Brain pericyte (primary cell): ENCODE data around the gene GP5.

Source experiments
- DNase-seq: peaks from one replicate; pipeline ENCODE4 v3.0.0-alpha.2; 2012; ENCODE audit warnings: low read depth, low spot score

Gene GP5

DNA sequence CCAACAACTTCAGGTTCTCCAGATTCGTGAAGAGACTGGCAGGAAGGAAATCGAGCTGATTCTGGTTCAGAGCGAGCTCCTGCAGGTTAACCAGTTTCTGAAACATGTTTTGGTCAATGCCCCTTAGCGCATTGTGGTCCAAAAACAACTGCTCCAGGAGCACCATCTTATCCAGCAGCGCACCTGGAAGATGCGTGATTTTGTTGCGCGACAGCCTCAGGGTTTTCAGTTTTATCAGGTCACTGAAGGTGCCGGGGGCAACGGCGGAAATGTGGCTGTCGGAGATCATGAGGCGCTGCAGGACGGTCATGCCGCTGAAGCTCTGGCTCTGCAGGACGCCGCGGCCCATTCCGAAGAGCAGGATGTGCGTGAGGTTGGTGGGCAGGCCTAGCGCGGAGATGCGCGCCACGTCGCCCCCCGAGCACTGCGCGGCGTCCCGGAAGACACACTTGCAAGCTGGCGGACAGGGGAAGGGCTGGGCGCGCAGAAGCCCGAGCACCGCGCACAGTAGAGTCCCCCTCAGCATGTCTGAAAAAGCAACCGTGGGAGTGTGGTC is 1.2 kb downstream of the GP5 start:
- DNase-seq: no peak

DNA sequence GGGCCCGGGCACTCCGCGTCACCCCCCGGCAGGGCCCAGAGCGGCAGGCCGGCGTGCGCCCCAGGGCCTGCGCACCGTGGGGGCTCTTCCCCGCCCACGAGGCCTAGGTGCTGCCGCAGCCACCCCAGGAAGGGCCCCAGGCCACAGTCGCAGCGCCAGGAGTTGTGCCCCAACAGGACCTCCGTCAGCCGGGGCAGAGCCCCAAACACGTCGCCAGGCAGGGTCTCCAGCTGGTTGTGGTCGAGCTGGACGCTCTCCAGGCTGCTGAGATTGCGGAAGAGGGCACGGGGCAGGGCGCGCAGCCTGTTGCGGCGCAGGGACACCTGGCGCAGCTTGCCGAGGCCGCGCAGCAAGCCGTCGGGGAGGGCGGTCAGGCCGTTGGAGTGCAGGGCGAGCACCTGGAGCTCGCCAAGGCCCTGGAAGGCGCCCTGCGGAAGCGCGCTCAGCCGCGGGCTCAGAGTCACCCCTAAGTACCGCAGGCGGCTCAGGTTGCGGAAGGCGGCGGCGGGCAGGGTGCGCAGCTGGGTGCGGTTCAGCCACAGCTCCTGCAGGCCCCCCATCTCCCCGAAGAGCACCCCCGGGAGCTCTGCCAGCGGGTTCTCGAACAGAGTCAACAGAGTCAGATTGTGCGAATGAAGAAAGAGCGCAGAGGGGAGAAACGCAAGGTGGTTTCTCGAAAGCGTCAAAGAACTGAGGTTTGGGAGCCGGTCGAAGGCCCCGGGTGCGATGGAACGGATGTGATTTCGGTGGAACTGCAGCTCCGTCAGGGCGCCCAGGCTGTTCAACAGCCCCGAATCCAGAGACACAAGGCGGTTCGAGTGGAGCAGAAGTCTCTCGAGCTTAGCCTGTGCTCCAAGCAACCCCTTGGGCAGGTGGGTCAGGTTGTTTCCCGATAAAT is 2.0 kb downstream of the GP5 start:
- DNase-seq: no peak

DNA sequence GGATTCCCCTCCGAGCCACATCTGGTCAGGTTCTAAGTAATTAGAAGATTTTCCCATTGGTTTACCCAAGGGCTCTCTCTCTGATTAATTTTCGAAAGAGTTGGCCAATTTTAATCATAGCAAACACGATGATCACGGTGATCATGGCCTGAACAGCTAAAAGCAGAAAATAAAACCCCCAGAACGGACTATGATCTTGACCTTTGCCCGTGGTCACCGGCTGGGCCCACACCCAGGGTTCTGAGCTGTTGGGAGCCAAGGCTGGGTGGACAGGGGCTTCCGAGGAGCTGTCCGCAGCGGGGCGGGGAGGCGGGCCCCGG is 2.6 kb downstream of the GP5 start:
- DNase-seq: no peak

DNA sequence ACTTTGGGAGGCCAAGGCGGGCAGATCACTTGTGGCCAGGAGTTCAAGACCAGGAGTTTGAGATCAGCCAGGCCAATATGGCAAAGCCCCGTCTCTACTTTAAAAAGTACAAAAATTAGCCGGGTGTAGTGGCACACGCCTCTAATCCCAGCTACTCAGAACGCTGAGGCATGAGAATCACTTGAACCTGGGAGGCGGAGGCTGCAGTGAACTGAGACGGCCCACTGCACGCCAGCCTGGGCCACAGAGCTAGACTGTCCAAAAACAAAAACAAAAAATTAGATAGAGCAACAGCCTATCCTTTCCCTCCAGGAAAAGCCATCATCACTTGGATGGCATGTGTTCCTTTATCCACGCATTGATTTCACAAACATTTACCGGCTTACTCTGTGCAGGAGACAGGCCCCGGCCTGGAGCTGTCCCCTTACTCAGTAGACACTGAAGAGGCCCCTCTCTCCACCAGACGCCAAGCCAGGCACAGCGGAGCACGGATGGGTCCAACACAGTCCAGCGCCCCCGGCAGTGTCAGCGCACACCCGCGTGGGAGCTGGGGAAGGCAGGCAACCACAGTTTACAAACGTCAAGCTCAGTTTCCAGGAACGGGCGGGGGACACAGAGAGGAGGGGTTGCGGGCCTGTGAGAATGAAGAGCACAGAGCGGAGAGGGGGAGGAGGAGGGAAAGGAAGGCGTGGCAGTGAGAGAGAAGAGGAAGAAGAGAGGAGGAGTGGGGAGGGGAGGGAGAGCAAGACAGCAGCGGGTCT is 3.1 kb downstream of the GP5 start:
- DNase-seq: no peak

DNA sequence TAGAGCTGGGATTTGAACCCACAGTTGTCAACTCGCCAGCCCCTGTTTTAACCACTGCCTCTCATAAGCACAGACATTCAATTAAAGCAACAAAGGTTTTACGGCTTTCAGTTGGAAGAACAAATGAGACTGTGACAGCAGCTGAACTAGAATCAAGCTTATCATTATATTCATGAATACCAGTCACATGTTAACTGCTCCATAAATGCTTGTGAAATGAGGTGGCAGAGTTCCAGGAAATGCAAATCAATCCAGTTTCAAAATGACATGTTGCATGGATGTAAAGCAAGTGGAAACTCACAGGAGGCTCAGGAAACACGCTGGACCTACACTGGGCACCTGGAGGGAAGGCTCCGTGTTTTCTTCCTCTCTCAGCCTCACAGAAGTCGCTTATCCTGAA is 3.9 kb downstream of the GP5 start:
- DNase-seq: no peak

GRCh38 chr3:194392576-194392975 is 6.5 kb downstream of the GP5 start:
- DNase-seq: no peak

DNA sequence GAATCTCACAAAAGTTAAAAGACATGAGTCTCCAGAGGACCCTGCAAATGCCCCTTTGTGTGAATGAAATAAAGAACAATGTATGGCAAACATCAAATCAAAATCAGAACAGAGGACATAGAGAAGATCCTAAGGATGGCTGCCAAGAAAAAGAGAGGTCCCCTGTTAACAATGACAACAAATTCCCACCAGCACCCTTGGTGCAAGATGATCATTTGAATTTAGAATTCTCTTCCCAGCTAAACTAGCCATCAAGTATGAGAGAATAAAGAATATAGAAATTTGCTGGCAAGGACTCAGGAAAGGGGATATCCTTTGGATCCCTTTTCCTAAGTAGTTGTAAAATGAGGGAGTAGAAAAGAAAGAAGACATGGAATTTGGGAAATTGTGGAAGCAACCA is 8.2 kb downstream of the GP5 start:
- no peak for DNase-seq

GRCh38 chr3:194389269-194389668 is 9.8 kb downstream of the GP5 start:
- no peak for DNase-seq

DNA sequence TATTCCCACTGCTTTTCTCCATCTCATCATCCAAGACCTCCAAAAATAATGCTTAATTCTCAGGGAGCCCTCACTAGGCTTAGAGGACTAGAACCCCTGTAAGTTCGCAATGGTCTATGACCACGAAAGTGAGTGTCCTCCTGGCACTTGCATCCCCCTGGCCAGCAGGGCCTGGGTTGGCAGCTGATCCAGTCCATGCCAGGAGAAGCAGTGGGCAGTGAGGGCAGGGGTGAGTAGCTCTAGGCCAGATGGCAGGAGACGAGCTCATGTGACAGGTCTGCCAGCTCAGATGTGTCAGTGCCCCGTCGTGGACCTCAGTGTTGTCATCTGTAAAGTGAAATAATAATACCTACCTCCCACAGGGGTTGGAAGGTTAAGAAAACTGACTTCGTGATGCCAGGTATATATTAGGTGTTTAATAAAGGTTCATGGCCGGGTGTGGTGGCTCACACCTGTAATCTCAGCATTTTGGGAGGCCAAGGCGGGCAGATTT is 11.1 kb downstream of the GP5 start:
- no peak for DNase-seq

GRCh38 chr3:194387276-194387675 is 11.8 kb downstream of the GP5 start:
- DNase-seq: no peak

- no peak for DNase-seq
Observed at GRCh38 chr3:194386648-194387047, 12.4 kb downstream of the GP5 start.

GRCh38 chr3:194386066-194386465 is 13.0 kb downstream of the GP5 start:
- DNase-seq: no peak

DNA sequence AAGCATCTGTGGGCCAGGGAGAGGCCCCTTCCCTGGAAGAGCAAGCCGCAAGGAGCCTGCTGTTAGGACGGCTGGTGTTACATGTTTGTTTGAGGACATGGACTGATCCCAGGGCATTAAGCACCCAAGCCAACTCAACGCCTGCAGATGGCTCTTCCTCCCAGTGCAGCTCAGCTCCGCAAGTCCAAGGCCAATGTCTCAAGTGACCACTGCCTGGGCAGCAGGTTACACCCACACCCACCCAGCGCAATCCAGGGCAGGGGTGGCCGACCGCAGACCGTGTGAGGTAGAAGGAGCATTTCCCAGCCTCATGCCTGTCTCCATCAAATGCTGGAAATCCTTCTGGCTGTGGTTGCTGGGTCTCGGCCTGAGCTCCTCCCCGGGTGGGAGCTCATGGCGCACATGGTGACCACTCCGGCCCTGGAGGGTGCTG is 14.5 kb downstream of the GP5 start:
- DNase-seq: no peak

- DNase-seq: no peak
Observed at GRCh38 chr3:194384156-194384555, 14.9 kb downstream of the GP5 start.

- DNase-seq: no peak
Observed at GRCh38 chr3:194383276-194383940, 15.7 kb downstream of the GP5 start.

- DNase-seq: no peak
Observed at GRCh38 chr3:194382892-194383223, 16.2 kb downstream of the GP5 start.

GRCh38 chr3:194382196-194382891 is 16.7 kb downstream of the GP5 start:
- DNase-seq: no peak

- DNase-seq: no peak
Observed at GRCh38 chr3:194381460-194381875, 17.6 kb downstream of the GP5 start.

DNA sequence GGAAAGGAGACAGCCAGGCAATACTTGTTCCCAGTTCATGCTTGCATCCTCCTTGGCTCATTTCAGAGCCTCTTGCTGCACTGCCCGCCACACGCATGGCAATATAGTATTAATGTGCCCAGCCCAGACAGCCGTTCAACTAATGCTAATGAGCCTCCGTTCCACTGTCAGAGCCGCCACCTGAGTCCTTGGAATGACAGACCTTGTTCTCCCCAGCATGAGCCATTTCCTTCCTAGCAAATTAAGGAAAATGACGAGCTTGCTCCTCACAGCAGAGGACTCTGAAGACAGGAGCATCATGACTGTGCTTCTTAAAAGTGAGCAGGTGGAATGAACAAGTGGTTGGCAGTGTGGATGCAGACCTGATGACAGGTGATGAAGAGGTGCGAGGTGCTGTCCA is 18.7 kb downstream of the GP5 start:
- DNase-seq: no peak

DNA sequence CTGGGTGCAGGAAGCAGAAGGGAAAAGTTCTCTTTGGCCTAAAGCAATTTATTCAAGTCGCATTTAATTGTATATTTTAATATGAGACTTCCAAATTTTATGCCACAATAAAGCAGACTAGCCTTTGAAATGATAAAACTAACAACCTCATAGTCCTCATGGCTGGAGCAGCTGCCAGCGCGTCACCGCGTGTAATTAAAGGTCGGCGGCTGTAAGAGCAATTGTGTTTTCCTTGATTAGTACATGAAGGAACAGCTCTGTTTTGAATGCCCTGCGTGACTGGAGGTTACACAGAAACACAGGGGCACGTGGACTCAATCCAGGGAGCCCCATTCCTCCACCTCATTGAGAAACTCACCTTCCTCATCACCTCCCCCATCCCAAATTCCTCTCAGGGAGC is 19.4 kb downstream of the GP5 start:
- no peak for DNase-seq

GRCh38 chr3:194379231-194379630 is 19.8 kb downstream of the GP5 start:
- DNase-seq: no peak

DNA sequence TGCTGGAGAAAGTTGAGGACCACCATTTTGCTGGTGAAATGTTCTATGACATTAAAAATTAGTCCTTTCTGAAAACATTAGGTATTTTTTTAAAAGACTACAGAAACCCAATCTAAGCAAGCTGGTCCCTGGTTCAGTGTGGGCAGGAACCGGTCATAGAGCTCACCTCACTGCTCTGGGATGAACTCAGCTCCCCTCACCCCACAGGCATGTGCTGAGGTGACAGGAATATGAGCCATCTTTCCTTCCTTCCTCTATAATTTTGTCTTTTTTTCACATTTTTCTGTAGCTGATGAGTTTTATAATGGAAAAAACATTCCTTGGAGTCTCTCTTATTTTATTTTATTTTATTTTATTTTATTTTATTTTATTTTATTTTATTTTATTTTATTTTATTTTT is 21.4 kb downstream of the GP5 start:
- DNase-seq: no peak
